Caki2 (cell line): ENCODE measurements around the gene ANGPTL2. TPM values are rescaled to one million over a fixed set of nuclear protein-coding genes. Genes with fewer than 3 reads are reported as not detected.
A peak's percentile ranks its signal among the peaks of the same experiment; 100 is the strongest.

Experiments used
- DNase-seq: peaks from one replicate; pipeline ENCODE4 v3.0.0-alpha.2; 2015; ENCODE audit warnings: low read depth
- in situ Hi-C: cut with HindIII; loops from 2 replicates; pipeline ENCODE4 v1.10.0; 2016; ENCODE audit warnings: low sequenced_read_pairs, low pct_unique_long_range_greater_than_20kb, mixed read lengths
- total RNA-seq: library from RNA; depleted of rRNA; stranded (reverse); fragments of >200 nt; shearing (Covaris generic); gene quantifications from 2 replicates; pipeline ENCODE4 v1.2.3, GENCODE V29; 2014; ENCODE audit warnings: low replicate concordance

The ANGPTL2 gene
- total RNA-seq, 1 experiment from 2014 or later = 1.0 TPM

DNA sequence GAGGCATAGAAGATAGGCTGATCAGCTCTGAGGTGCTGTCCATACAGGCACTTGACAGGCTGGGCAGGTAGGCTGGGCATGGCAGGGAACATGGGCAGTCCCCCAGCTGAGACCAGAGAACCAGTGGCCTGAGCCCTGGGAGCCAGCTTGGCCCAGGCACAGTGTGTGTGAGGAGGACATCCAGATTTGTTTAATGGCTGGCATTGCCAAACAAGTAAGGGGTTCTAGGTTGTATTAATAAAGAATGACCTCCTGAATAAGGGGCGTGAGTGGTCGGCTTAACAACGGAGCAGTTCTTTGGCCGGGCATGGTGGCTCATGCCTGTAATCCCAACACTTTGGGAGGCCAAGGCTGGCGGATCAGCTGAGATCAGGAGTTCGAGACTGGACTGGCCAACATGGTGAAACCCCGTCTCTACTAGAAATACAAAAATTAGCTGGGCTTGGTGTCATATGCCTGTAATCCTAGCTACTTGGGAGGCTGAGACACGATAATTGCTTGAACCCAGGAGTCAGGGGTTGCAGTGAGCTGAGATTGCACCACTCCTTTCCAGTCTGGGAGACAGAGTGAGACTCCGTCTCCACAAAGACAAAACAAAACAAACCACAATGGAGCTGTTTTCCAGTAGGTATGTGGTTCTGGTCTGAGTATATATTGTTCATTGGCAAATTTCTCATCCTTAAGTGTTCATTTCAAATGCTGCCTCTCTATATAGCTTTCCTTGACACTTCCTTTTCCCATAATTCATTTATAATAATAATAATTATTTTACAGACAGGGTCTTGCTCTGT, 56.2 kb downstream of the ANGPTL2 start:
- in situ Hi-C loops = no loop called here
- no peak for DNase-seq

DNA sequence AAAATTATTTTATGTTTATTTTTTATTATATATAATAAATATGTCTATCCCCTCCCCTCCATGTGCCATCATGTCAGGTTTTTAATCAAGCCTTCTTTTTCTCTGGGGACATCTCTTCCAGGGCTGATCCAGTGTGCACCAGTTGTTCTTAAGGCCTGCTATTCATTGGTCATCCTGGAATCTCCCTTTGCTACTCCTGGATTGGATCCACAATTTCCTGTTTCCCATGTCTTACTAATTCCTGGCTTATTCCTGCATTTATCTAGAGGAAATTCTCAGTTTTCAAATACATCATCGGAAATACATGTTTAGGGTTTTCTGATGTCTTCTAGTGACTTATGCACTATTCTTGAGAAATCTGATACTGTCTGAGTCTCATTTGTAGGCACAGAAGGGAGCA, 56.8 kb downstream of the ANGPTL2 start:
- in situ Hi-C loops = no loop called here
- DNase-seq = no peak

DNA sequence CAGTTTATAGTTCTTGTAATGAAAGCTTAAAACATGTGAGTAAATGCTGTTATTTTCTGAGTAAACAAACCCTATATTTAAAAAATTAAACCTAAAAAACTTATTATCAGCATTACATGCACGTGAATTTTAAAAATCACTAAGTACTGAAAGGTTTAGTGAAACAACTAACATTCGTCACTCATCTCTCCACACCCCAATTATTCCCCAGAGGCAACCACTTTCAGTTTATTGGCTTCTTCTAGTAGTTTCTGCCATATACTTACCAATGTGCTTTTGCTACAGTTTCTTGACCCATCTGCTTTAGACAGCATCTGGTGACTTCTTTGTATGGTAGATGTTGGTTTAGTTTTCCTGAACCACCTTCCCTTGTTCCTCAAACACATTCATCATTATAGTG, 58.1 kb downstream of the ANGPTL2 start:
- no peak for DNase-seq
- in situ Hi-C loops = no loop called here

DNA sequence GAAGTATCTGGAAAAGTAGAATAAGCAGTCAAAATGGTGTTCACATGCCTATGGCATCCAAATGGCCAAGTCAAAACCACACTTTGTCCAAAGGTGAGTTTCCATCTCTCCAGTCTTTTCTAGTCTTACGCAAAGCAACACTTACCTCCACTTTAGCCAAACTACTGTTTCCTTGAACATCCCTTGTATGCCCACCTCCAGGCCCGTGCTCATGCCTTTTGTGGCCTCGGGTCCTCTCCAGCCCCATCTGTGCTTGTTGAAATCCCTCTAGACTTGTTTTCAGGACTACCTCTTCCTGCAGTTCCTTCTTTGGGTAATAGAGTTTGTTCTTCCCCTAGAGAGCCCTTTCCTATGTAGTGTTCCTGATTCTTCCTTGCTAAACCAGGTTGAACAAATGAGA, 61.0 kb downstream of the ANGPTL2 start:
- in situ Hi-C loops = no loop called here
- no peak for DNase-seq

DNA sequence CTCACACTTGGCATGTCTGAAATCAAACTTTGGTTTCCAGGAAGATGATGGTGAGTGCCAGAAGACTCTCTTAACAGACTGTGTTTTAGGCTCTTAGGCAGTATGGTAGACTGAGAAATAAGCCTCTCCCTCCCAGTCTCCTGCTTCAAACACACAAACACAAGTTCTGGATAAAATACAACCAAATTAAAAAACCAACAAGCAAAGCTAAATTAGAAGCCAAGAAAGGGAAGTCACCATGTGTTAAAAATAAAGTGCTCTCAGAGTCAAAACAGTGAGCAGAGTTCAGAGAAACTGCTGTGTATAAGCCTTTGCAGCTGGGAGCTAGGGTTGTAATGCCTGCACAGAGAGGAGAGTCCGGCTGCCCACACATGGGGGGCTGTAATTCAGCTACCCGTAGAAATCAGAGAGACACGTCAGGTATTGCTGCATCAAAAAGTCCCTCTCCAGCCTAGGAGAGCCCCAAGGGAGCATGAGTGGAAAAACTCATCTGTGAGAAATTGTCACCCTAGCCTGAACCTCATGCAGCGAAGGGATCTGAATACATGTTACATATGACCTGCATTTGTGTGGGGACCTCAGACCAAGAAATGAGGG, 62.6 kb downstream of the ANGPTL2 start:
- in situ Hi-C loops = no loop called here
- DNase-seq = no peak

DNA sequence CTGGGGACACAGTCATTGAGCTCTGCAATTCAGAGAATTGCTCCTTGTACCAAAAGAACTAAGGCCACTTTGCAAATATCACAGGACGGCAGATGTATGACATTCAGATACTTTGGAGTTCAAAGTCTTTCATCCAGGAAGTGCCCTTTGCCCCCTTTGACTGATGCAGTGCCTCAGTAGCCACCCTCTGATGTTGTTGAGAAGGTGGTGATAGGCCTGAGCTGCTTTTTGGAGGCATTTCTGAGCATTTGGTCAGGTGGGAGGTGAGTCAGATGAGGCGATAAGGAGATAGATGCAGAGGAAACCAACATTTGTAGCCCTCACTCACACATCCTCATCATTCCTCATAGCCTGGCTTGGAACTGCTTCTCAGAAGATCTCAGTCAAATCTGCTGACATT, 63.4 kb downstream of the ANGPTL2 start:
- DNase-seq = no peak
- in situ Hi-C loops = no loop called here

DNA sequence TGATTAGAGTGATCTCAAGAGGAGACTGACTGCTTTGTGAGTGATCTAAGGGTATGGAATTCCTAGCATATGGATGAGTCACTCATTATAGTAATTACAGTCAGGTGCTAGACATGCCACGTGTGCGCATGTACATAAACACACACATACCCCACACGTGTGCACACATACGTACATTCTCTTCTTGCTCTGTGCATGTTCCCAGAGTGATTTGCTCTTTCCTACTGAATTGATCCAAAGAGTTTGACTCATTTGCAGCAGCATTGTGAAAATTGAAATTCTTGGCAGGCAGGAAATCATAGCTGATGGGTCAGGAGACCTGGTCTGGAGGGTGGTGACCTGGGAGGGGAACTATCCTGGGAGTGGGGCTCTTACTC, 63.8 kb downstream of the ANGPTL2 start:
- in situ Hi-C loops = no loop called here
- no peak for DNase-seq

DNA sequence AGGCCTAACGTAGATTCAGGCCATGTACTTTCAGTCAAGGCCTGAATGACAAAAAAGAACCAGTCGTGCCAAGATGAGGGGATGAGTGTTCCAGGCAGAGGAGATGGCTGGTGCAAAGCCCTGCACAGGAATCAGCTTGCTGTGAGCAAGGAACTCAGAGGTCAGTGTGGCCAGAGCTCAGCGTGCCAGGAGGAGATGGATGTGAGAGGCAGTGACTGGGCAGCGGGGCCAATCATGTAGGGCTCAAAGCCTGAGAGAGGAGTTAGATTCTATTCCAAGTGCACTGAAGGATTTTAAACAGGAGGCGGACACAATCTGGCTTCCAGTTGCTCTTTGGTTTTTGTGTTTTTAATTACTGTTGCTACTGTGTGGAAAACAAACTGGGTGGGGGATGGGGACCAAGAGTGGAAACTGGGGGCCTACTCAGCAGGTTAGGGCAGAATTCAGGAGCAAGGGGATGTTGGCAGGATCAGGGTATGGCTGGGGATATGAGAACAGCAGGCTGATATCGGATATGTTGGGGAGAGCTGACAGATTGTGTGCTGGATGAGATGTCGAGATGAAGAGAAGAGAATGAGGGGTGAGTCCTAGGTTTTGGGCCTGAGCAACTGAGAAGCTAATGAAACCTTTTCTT, 64.3 kb downstream of the ANGPTL2 start:
- no peak for DNase-seq
- in situ Hi-C loops = no loop called here

DNA sequence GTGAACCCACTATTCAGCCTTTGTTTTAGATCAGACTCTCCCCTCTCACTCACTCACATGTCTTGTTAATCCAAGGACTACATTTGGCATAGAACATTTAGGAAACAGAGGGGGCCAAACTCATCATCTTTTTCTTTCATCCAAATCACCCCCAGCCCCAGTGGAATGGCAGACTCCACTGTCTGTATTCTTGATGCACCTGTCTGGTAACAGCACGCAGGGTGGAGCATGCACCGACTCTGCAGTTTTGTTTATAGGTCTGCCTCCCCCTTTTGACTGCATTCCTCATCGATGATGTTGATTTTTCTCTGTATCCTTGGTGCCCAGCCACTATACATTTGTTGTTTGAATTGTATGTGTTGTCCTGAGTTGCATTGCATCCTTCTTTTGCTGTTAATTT, 66.0 kb downstream of the ANGPTL2 start:
- DNase-seq = no peak
- in situ Hi-C loops = no loop called here

DNA sequence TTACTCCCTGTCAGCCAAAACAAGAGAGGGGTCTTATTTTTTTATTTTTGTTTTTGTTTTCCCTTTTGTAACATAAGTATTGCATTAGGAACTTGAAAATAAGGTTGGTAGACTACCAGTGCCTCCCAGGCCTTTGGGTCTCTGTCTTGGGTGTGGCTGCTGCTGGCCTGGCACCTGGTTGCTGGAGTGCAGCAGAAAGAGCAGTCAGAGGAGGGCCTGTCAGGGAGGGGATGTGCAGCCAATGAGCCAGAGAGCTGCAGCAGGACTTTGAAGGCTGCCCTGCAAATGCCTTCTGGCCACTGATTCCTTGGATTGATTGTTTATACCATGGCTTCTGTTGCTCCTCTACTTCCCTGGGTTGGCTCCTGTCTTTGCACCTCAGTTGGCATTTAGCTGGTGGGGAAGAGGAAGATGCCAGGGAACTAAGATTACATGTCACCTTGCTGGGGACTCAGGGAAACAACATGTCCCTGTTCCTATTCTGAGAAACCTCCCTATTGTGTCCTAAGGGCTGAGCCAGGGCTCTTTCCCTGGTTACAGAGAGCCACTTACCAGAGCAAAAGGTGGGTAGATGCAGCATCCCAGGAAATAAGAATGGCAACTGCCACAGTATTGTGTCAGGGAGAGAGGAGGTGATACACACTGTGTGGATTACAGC, 66.6 kb downstream of the ANGPTL2 start:
- no peak for DNase-seq
- in situ Hi-C loops = no loop called here

DNA sequence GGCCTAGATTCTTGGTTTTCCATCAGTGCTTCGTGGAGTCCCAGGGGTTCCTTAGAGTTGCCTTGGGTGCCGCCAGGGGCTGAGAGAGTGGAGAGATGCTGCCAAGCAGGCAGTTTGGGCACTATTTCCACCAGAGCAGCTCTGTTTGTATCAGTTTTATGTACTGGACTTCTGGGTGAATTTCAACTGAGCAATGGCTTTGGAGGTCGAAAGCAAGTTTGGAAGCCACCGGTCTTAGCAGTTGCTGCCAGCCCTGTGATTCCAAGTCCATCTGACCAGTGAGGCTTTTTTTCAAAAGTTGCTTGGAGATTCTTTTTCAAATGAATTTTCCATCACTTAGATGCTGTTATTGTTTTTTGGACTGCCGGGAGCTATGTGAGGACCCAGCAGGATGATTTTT, 68.5 kb downstream of the ANGPTL2 start:
- no peak for DNase-seq
- in situ Hi-C loops = no loop called here

DNA sequence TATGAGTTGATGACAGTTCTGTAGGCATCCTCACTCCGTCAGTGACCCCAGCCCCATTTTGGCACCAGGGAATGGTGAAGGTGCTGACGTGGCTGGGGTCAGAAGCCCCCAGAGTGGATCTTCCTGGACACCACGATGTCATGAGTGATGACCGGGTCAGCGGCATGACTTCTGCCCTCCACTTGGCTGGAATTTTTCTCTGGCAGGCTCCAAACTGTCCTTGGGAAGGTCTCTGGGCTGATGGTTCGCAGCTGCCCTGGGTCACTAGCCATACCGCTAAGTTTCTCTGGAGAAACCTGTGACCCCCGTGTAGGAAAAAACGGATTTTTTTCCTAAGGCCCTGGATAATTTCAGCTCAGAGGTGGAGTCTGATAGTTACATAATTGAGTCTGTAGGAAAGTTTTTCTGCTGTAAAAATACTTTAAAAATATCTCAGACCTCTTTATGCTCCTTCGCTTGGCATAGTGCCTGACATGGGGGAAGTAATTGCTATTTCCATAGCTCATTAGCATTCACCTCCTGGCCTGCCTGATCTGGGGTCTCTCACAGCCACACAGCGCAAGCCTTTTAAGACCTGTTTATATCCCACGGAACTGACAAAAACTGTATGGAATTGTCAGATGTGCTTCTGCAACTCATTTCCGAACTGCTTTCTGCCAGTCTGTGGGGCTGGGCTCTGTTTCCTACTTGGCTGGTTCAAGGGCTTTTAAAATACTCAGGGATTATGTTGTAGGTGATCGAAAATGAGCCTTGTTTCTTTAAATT, 69.2 kb downstream of the ANGPTL2 start:
- in situ Hi-C loops = no loop called here
- no peak for DNase-seq

DNA sequence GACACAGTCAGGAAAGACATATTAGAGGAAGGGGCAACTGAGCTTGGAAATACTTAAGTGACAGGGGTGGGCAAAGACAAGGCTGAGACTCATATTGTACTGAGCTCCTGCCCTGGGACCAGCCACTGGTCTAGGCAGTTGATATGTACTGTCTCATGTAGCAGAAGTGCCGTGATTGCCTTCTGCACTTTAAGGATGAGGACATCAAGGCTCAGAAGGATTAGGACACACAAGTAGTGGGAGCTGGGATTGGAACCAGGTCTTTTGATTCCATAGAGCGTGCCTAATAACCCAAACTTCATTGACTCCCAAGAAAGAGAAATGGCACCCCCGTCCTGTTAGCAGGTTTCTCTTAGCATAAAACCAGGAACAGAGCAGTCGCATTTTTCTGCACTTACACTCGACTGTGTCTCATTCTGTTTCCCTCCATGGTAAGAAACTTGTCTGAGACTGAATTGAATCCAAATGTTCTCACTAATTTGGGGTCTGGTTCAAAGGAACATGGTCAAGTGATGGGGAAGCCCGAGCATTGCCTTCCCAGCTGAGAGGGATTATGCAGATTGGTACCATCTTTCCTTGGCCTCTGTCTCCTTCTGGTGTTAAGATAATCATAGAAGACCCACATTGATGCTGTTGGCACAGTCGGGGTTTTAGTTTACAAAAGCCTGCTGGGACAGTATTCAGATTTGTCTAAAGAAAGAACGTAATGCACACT, 70.4 kb downstream of the ANGPTL2 start:
- no peak for DNase-seq
- in situ Hi-C loops = no loop called here

DNA sequence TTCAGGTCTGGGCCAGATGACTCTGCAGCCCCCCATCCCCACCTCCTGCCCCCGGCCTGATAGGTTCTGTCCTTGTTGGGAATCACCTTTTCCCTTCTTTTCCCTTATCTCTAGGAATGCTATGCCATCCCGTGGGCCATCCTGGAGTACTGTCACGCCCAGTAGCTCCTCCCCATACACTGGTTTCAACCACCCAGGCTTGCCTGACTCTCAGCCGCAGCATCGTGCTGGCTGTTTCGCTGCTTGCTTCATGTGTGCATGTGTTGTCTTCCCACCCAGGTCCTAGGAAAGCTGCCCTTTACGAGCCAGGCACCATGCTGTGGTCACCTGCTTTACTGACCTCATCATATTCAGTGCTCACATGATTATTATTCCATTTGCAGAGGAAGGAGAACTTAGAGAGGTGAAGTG, 71.8 kb downstream of the ANGPTL2 start:
- no peak for DNase-seq
- in situ Hi-C loops = no loop called here

DNA sequence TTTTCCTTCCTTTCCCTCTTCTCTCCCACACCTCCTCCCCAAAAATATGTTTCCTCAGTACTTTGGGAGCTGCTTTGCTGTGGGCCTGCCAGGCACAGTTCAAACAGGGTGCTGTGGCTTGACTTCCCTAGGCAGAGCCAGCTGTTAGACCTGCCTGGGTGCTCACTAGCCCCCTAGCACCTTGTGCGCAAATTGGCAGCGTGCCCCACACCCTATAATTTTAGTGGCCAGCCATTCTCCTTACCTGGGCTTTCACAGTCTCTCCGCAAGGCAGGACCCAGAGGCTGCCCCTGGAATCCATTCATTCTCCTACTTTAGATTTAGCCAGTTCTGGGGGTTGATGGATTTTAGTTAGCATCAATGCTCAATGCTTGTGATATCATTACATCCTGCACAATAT, 72.3 kb downstream of the ANGPTL2 start:
- no peak for DNase-seq
- in situ Hi-C loops = no loop called here

DNA sequence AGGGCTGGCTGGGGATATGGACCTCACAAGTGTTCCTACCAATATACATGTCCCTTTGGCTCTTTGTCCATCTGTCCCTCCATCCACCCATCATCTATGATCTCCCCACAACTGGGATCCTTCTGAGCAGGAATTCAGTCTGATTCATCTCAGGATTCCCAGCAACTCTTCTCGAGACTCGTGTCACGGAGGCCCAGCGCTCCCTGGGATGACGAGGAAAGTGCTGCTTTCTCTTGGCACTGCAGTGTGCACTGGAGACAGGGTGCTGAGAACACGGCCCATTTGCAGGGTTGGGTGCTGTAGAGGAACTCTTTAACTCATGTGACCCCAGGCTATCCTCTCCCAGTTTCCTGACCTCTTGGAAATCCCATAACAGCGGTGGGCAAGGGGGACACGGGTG, 72.9 kb downstream of the ANGPTL2 start:
- in situ Hi-C loops = no loop called here
- no peak for DNase-seq

DNA sequence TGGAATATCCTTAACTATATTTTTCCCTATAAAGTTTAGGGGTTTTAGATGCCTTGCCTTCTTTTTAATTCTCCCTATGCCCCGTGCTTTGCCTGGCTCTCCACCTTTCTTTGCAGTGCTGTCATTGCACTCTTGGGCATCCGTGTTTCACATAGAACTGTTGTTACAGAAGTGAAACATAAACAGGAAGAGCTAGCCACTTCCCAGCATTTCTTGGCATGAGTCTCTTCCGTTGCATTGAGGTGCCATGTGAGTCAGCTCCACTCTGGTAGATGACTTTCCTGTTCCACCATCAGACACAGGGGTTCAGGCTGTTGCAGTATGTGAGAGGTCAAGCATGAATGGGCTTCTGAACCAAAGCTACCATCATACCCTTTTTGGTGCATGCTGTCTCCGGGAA, 73.4 kb downstream of the ANGPTL2 start:
- peak; percentile 19 for DNase-seq
- in situ Hi-C loops = no loop called here

DNA sequence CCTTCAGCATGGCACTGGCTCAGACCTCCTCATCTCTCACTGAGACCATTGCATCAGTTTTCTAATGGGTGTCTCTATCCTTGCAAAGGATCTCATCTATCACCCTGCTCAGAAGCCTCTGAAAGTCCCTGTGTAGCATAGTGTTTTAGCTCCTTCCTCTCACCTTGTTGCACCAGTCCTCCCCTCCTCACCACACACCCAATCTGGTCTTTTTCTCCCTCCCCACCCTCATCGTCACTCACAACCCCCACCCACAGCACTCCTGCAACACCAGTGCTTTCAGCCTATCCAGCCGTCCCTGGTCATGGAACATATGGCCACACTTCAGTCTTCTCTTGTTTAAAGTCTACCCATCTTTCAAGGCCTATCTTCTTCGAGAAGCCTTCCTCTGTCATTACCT, 74.5 kb downstream of the ANGPTL2 start:
- no peak for DNase-seq
- in situ Hi-C loops = no loop called here
